Erythroblast (primary cell): Measurements from ENCODE around the gene PRKCI.

Experiments
- GATA1 ChIP-seq: IDR thresholded peaks from 2 replicates; pipeline ENCODE4 v1.6.1; 2011; ENCODE audit warnings: low read depth, mild to moderate bottlenecking, control low read depth, low read length, moderate library complexity
- POLR2A ChIP-seq: IDR thresholded peaks from 2 replicates; pipeline ENCODE4 v1.6.1; 2011; ENCODE audit warnings: mild to moderate bottlenecking, low read length

- TF ChIP-seq POLR2A (no peak), GATA1 (no peak)
Observed at GRCh38 chr3:170309046-170309445, 86.8 kb downstream of the PRKCI start.
